Astrocyte of the cerebellum (primary cell): Measurements from ENCODE around the gene IFNA10.
"Not testable (repeated sequence)": the region's sequence is repeated elsewhere in the genome, so short reads cannot be mapped to it uniquely, and the experiment has no call there.

ENCODE experiments used
- DNase-seq: peaks from one replicate; pipeline ENCODE4 v3.0.0-alpha.2; 2011; ENCODE audit warnings: low read depth
- H3K4me3 ChIP-seq: 2 replicates; pipeline ENCODE4 v1.5.1; 2011; ENCODE audit warnings: mild to moderate bottlenecking, low read depth, low read length, moderate library complexity
- in situ Hi-C: cut with HindIII; loops from 2 replicates; pipeline ENCODE4 v1.10.0; 2017; ENCODE audit warnings: low sequenced_read_pairs
- TF ChIP-seq, protein P1 (sequence below): IDR thresholded peaks from 2 replicates; pipeline ENCODE4 v1.5.1; 2012; ENCODE audit warnings: low read length, low read depth, moderate library complexity, mild to moderate bottlenecking; ENCODE audit errors: missing control alignments

Gene IFNA10

DNA sequence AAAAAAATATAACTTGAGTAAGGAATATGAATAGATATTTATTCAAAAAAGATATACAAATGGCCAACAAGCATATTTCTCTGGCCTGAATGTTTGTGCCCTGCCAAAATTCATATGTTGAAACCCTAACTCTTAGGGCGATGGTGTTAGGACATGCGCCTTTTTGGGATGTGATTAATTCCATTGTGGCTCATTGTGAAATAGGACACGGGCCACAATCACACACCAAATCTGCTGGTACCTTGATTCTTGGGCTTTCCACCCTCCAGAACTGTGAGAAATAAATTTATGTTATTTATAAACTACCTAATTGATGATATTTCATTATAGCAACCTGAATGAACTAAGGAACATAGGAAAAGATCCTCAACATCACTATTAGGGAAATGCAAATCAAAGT is 34.8 kb downstream of the IFNA10 start:
- H3K4me3 ChIP-seq, result no peak overlapping the region
- DNase-seq, result no peak
- TF ChIP-seq, protein P1, sequence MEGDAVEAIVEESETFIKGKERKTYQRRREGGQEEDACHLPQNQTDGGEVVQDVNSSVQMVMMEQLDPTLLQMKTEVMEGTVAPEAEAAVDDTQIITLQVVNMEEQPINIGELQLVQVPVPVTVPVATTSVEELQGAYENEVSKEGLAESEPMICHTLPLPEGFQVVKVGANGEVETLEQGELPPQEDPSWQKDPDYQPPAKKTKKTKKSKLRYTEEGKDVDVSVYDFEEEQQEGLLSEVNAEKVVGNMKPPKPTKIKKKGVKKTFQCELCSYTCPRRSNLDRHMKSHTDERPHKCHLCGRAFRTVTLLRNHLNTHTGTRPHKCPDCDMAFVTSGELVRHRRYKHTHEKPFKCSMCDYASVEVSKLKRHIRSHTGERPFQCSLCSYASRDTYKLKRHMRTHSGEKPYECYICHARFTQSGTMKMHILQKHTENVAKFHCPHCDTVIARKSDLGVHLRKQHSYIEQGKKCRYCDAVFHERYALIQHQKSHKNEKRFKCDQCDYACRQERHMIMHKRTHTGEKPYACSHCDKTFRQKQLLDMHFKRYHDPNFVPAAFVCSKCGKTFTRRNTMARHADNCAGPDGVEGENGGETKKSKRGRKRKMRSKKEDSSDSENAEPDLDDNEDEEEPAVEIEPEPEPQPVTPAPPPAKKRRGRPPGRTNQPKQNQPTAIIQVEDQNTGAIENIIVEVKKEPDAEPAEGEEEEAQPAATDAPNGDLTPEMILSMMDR, result no peak
- in situ Hi-C loops, result no loop called here

DNA sequence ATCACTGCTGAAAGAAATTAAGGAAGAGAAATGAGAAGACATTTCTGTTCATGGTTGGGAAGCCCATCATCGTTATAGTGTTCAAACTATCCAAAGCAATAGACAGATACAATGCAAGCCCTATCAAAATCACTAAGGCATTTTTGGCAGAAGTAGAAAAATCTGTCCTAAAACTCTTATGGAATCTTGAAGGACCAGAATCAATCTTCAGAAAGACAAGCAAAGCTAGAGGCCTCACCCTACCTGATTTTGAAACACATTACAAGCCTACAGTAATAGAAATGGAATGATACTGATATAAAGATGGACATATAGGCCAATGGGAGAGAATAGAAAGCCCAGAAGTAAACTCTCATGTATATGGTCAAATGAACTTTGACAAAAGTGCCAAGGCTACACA is 35.6 kb downstream of the IFNA10 start:
- no peak for DNase-seq
- TF ChIP-seq, protein P1, result no peak
- in situ Hi-C loops, result no loop called here
- H3K4me3 ChIP-seq, result no peak overlapping the region

DNA sequence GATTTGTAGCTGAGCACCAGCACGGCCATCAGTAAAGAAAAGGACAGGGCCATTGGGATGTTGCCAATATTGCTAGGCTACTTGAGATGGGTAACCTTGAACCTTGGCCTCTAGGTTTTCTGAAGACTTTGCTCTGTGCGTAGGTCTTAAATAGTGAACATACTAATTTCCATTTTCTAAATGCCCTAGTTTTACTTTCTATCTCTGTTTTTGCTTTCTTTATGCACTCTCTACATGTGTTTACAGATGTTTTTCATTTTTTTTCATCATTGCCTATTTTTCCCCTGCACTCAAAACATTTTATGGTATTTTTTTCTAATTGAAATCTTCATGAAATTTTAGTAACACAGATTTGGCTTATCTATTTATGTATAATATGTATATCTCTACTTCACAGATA is 40.4 kb downstream of the IFNA10 start, which contains the start of gene IFNA21:
IFNA21 (minus strand) TSS at position 101 of the 400 bp plus-strand sequence; CDS start at position 53, 48 bp downstream.
- H3K4me3 ChIP-seq, in situ Hi-C loops, DNase-seq: not testable (repeated sequence)

DNA sequence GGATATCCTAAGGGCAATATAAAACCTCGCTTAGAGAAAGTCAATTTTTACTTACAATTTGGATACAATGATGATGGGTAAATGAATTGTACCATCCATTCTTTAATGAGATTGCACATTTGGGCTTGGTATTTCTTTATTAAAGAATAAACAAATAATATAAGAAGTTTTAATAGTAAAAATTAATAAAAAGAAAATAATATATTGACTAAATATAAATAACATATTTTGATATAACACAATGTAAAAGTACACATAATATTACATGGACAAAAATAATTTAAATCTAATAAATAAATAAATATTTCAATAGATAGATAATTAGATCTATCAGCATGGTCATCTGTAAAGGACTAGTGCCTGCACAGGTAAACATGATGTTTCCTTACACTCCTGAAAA is 41.4 kb downstream of the IFNA10 start:
- no peak overlapping the region for H3K4me3 ChIP-seq
- TF ChIP-seq, protein P1, result no peak
- DNase-seq, result no peak
- in situ Hi-C loops, result no loop called here

- TF ChIP-seq, protein P1, result no peak
- peak; percentile 16 for DNase-seq
- in situ Hi-C loops, result no loop called here
- no peak overlapping the region for H3K4me3 ChIP-seq
Observed at GRCh38 chr9:21160178-21160577, 46.8 kb downstream of the IFNA10 start.
